B cell (primary cell): ENCODE measurements around the gene SNTG2. TPM values are rescaled to one million over a fixed set of nuclear protein-coding genes. Genes with fewer than 3 reads are reported as not detected.

ENCODE experiments used
- ATAC-seq: fragments of 200-7000 bp; cut with Tn5 transposase; one replicate; pipeline ENCODE4 v1.10.0; 2021; ENCODE audit warnings: low read depth, mild to moderate bottlenecking, moderate number of reproducible peaks, moderate library complexity
- CTCF ChIA-PET: fragments of 350-600 bp; sonication (Branson Sonifier 250); formaldehyde crosslinking; loops from one replicate; lab custom pipeline; 2021; ENCODE audit warnings: antibody characterized with exemption, inconsistent platforms; lab: Charles Lee
- POLR2A ChIA-PET: fragments of 350-600 bp; sonication (Branson Sonifier 250); formaldehyde crosslinking; loops from one replicate; lab custom pipeline; 2021; ENCODE audit warnings: antibody characterized with exemption; lab: Charles Lee
- DNase-seq: peaks from one replicate; pipeline ENCODE4 v3.0.0; 2013
- H2AFZ ChIP-seq: 2 replicates; pipeline ENCODE4 v1.6.1; 2012; ENCODE audit warnings: mild to moderate bottlenecking, low read depth, low read length; ENCODE audit not compliant: insufficient read depth, poor library complexity, severe bottlenecking
- H3K27ac ChIP-seq, 2 donors: 1 replicate in 1 of 2; 2 replicates in 1 of 2; pipeline ENCODE4 v1.5.1; 2012 to 2013; ENCODE audit warnings: low read length in 2 of 2, mild to moderate bottlenecking in 2 of 2, moderate library complexity in 1 of 2
- H3K27me3 ChIP-seq, 4 experiments: fragments of 200-600 bp in 1 of 4; sonication (generic) in 1 of 4; replicated peaks in 1 of 4; 1 replicate in 2 of 4; 2 replicates in 2 of 4; pipeline versions ENCODE4 v1.6.1 to v1.7.0; 2013 to 2016; ENCODE audit warnings: low read length in 3 of 4, mild to moderate bottlenecking in 2 of 4, mixed read lengths in 1 of 4, moderate library complexity in 1 of 4; ENCODE audit not compliant: insufficient read depth in 4 of 4, control insufficient read depth in 3 of 4; ENCODE audit errors: control extremely low read depth in 1 of 4
- H3K36me3 ChIP-seq, 2 experiments: replicated peaks in 1 of 2; 1 replicate in 1 of 2; 2 replicates in 1 of 2; pipeline versions ENCODE4 v1.6.1 to v1.7.1; 2013; ENCODE audit warnings: low read length in 1 of 2; ENCODE audit not compliant: insufficient read depth in 2 of 2, control insufficient read depth in 1 of 2; ENCODE audit errors: control extremely low read depth in 1 of 2, extremely low read depth in 1 of 2
- H3K4me1 ChIP-seq, 2 donors: fragments of 200-600 bp in 1 of 2; sonication (generic) in 1 of 2; 1 replicate in 1 of 2; 2 replicates in 1 of 2; pipeline versions ENCODE4 v1.5.1 to v1.6.1; 2013 to 2017; ENCODE audit warnings: low read length in 2 of 2; ENCODE audit not compliant: control insufficient read depth in 2 of 2, insufficient read depth in 2 of 2
- H3K4me2 ChIP-seq: replicated peaks from 2 replicates; pipeline ENCODE3; 2012; ENCODE audit warnings: mild to moderate bottlenecking, low read depth, low read length; ENCODE audit not compliant: poor library complexity, severe bottlenecking
- H3K4me3 ChIP-seq, 5 experiments: fragments of 200-600 bp in 1 of 5; sonication (generic) in 1 of 5; 1 replicate in 3 of 5; 2 replicates in 2 of 5; pipeline versions ENCODE4 v1.5.1 to v1.7.0; 2011 to 2016; ENCODE audit warnings: low read length in 4 of 5, mild to moderate bottlenecking in 4 of 5, low read depth in 2 of 5, control low read depth in 1 of 5, moderate library complexity in 1 of 5; ENCODE audit not compliant: insufficient read depth in 1 of 5; ENCODE audit errors: control extremely low read depth in 1 of 5, extremely low read depth in 1 of 5
- H3K79me2 ChIP-seq: fragments of 200-600 bp; sonication (generic); one replicate; pipeline ENCODE4 v1.6.0; 2016; ENCODE audit warnings: low read length; ENCODE audit not compliant: control insufficient read depth, insufficient read depth
- H3K9ac ChIP-seq: fragments of 200-600 bp; sonication (generic); 2 replicates; pipeline ENCODE4 v1.6.1; 2017; ENCODE audit warnings: mild to moderate bottlenecking, low read length, moderate library complexity
- H3K9me3 ChIP-seq, 3 donors: one replicate each; pipeline versions ENCODE4 v1.6.1 to v1.7.1; 2013; ENCODE audit warnings: low read length in 2 of 3; ENCODE audit not compliant: control insufficient read depth in 2 of 3, insufficient read depth in 1 of 3; ENCODE audit errors: control extremely low read depth in 1 of 3
- H4K20me1 ChIP-seq: 2 replicates; pipeline ENCODE4 v1.6.0; 2012; ENCODE audit warnings: mild to moderate bottlenecking, low read length; ENCODE audit not compliant: insufficient read depth, control insufficient read depth, poor library complexity, severe bottlenecking
- H3K27ac Mint-ChIP-seq: one replicate; pipeline ENCODE4 v1.8.0; 2021; ENCODE audit warnings: mixed read lengths
- H3K27me3 Mint-ChIP-seq: one replicate; pipeline ENCODE4 v1.8.0; 2021; ENCODE audit warnings: mixed read lengths
- H3K4me1 Mint-ChIP-seq: one replicate; pipeline ENCODE4 v1.8.0; 2021; ENCODE audit warnings: mixed read lengths
- H3K4me3 Mint-ChIP-seq: one replicate; pipeline ENCODE4 v1.8.0; 2021; ENCODE audit warnings: mixed read lengths
- H3K9me3 Mint-ChIP-seq: one replicate; pipeline ENCODE4 v1.8.0; 2022; ENCODE audit warnings: mixed read lengths; ENCODE audit not compliant: insufficient read depth
- EZH2 ChIP-seq: IDR thresholded peaks from 2 replicates; pipeline ENCODE4 v1.6.1; 2012; ENCODE audit warnings: borderline replicate concordance, low read depth, mild to moderate bottlenecking, moderate library complexity, low read length; ENCODE audit not compliant: insufficient read depth, poor library complexity, severe bottlenecking
- WGBS: methylation state at CpG from one replicate; pipeline ENCODE4 v1.1.5; 2013; ENCODE audit warnings: missing lambda C conversion rate; ENCODE audit not compliant: insufficient coverage; 5-methylcytosine and 5-hydroxymethylcytosine counted together
- intact Hi-C: fragments of 100-400 bp; cut with micrococcal nuclease; formaldehyde crosslinking; loops from one replicate; pipeline ENCODE4 v1.10.0; 2022
- polyA plus RNA-seq: library from polyadenylated mRNA; depleted of rRNA; stranded (reverse); fragments of >200 nt; gene quantifications from 2 replicates; pipeline ENCODE4 v1.2.3, GENCODE V29; 2012
- total RNA-seq, 2 donors: library from RNA; stranded (reverse); fragments of 120-200 nt in 1 of 2; gene quantifications; 1 replicate in 1 of 2; 2 replicates in 1 of 2; pipeline versions ENCODE4 v1.2.3 to v1.2.4, GENCODE V29; 2013 to 2022
- TF ChIP-seq, protein P1 (sequence below): fragments of 200-600 bp; IDR thresholded peaks from one replicate; pipeline ENCODE4 v1.8.0; 2022; ENCODE audit warnings: antibody characterized with exemption, mild to moderate bottlenecking

Gene SNTG2
- total and polyA plus RNA-seq, 2 donors (not counting 1 experiment from before 2014, with no cell fraction given) = 2.1 to 2.4 TPM

DNA sequence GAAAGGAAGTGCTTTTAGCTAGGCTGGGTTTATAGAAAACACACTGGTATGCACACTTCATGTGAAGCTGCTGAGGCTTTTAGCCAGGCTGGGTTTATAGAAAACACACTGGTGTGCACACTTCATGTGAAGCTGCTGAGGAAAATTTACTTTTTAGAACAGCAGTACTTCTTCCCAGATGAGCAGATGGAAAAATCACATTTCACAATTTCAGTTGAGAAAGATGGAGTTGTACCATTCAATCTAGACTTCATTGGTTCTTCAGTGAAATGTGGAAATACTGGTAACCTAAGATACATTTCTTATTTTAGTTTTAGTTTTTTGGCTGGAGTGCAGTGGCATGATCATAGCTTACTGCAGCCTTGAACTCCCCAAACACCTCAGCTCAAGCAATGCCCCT, 11.1 kb downstream of the SNTG2 start:
- peaks cover 4% of the 10 kb centered on the region for H3K4me1 Mint-ChIP-seq
- H3K9me3 Mint-ChIP-seq = no peaks in the 10 kb centered on the region
- no peak overlapping the region for H3K27ac ChIP-seq
- no peaks in the 10 kb centered on the region for H3K79me2 ChIP-seq
- no peak overlapping the region for H3K9ac ChIP-seq
- H3K4me1 ChIP-seq = no peaks in the 10 kb centered on the region
- ATAC-seq (no peak), DNase-seq (no peak)
- no peak overlapping the region for H3K4me2 ChIP-seq
- peaks cover 17% of the 10 kb centered on the region for H3K27me3 Mint-ChIP-seq
- H3K4me3 ChIP-seq = no peak overlapping the region
- ChIA-PET POLR2A (no interaction called here), CTCF (no interaction called here)
- no peak overlapping the region for H2AFZ ChIP-seq
- intact Hi-C loops = no loop called here
- H3K27me3 ChIP-seq = no peaks in the 10 kb centered on the region
- H3K4me3 Mint-ChIP-seq = no peak overlapping the region
- no peaks in the 10 kb centered on the region for H4K20me1 ChIP-seq
- no peaks in the 10 kb centered on the region for H3K9me3 ChIP-seq
- H3K36me3 ChIP-seq = no peaks in the 10 kb centered on the region
- no peak overlapping the region for H3K27ac Mint-ChIP-seq
- no peak for TF ChIP-seq EZH2
- TF ChIP-seq, protein P1, sequence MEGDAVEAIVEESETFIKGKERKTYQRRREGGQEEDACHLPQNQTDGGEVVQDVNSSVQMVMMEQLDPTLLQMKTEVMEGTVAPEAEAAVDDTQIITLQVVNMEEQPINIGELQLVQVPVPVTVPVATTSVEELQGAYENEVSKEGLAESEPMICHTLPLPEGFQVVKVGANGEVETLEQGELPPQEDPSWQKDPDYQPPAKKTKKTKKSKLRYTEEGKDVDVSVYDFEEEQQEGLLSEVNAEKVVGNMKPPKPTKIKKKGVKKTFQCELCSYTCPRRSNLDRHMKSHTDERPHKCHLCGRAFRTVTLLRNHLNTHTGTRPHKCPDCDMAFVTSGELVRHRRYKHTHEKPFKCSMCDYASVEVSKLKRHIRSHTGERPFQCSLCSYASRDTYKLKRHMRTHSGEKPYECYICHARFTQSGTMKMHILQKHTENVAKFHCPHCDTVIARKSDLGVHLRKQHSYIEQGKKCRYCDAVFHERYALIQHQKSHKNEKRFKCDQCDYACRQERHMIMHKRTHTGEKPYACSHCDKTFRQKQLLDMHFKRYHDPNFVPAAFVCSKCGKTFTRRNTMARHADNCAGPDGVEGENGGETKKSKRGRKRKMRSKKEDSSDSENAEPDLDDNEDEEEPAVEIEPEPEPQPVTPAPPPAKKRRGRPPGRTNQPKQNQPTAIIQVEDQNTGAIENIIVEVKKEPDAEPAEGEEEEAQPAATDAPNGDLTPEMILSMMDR = no peak

DNA sequence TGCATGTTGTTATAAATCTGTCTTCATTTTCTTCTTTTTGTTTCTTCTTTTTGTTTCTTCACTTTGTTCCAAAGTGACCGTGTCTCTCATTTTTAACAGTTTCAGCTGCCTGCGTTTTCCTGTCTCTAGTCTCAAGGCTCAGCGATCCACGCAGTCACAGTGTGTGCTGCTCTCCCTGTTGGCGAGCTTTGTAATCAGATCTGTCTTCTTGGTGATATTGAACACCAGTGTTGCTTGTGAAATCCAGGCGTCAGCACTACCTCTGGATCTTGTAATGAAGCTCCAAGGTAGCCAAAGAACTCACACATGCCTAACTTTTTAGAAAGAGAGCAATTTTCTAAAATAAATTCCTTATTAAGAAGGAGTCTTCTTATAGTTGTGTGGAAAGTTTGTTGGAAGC, 13.2 kb downstream of the SNTG2 start:
- H3K4me2 ChIP-seq = no peak overlapping the region
- no peaks in the 10 kb centered on the region for H3K9me3 ChIP-seq
- WGBS = 65% methylated on average over 5 of the region's 6 CpGs
- TF ChIP-seq, protein P1 = no peak
- TF ChIP-seq EZH2 = no peak
- intact Hi-C loops = no loop called here
- H3K4me1 ChIP-seq = no peaks in the 10 kb centered on the region
- no peaks in the 10 kb centered on the region for H3K9me3 Mint-ChIP-seq
- H4K20me1 ChIP-seq = no peaks in the 10 kb centered on the region
- no peak overlapping the region for H3K4me3 ChIP-seq
- H3K4me3 Mint-ChIP-seq = no peak overlapping the region
- no peak overlapping the region for H3K27ac ChIP-seq
- H3K79me2 ChIP-seq = no peaks in the 10 kb centered on the region
- H3K27me3 ChIP-seq = no peaks in the 10 kb centered on the region
- POLR2A ChIA-PET = no interaction called here
- ATAC-seq (no peak), DNase-seq (no peak)
- no peak overlapping the region for H3K9ac ChIP-seq
- no peak overlapping the region for H3K27ac Mint-ChIP-seq
- H3K27me3 Mint-ChIP-seq = peaks cover 16% of the 10 kb centered on the region
- H3K36me3 ChIP-seq = no peaks in the 10 kb centered on the region
- CTCF ChIA-PET = no interaction called here
- peaks cover 3% of the 10 kb centered on the region for H3K4me1 Mint-ChIP-seq
- no peak overlapping the region for H2AFZ ChIP-seq
